HL-60 (cell line): ENCODE data around the gene CRYBB1.

Experiments used
- GABPA ChIP-seq: IDR thresholded peaks from 2 replicates; pipeline ENCODE4 v1.6.1; 2012; ENCODE audit warnings: low read depth
- POLR2AphosphoS5 ChIP-seq: IDR thresholded peaks from 2 replicates; pipeline ENCODE4 v1.6.1; 2012; ENCODE audit warnings: low read depth
- REST ChIP-seq: IDR thresholded peaks from 2 replicates; pipeline ENCODE4 v1.6.1; 2012; ENCODE audit warnings: low read depth; ENCODE audit not compliant: insufficient replicate concordance
- SPI1 ChIP-seq: IDR thresholded peaks from 2 replicates; pipeline ENCODE4 v1.6.1; 2012; ENCODE audit warnings: low read depth, mild to moderate bottlenecking, borderline replicate concordance
- TF ChIP-seq, protein P1 (sequence below): IDR thresholded peaks from one replicate; pipeline ENCODE4 v1.5.1; 2011; ENCODE audit warnings: low read length, control low read depth, inconsistent platforms; ENCODE audit not compliant: insufficient read depth

DNA sequence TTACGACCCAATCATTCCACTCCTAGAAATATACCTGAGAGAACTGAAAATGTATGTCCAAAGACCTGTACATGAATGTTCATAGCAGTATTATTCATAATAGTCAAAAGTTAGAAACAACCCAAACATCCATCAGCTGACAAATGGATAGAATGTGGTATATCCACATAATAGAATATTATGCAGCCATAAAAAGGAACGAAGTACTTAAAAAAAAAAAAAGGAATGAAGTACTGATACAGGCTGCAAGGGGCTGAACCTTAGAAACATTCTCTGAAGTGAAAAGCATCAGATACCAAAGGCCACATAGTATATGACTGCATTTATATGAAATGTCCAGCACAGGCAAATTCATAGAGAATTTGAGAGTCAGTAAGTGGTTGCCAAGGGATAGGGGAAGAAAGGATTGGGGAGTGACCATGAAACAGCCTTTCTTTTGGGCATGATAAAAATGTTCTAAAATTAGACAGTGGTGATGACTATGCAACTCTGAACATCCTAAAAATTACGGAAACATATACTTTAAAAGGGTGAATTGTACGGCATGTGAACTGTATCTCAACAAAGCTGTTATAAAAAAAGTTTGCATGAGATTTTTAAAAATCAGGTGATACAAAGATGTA lies 29.7 kb downstream of the CRYBB1 start:
- no peak for TF ChIP-seq POLR2AphosphoS5
- TF ChIP-seq, protein P1, sequence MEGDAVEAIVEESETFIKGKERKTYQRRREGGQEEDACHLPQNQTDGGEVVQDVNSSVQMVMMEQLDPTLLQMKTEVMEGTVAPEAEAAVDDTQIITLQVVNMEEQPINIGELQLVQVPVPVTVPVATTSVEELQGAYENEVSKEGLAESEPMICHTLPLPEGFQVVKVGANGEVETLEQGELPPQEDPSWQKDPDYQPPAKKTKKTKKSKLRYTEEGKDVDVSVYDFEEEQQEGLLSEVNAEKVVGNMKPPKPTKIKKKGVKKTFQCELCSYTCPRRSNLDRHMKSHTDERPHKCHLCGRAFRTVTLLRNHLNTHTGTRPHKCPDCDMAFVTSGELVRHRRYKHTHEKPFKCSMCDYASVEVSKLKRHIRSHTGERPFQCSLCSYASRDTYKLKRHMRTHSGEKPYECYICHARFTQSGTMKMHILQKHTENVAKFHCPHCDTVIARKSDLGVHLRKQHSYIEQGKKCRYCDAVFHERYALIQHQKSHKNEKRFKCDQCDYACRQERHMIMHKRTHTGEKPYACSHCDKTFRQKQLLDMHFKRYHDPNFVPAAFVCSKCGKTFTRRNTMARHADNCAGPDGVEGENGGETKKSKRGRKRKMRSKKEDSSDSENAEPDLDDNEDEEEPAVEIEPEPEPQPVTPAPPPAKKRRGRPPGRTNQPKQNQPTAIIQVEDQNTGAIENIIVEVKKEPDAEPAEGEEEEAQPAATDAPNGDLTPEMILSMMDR, result no peak
- no peak for TF ChIP-seq REST
- TF ChIP-seq GABPA, result no peak
- TF ChIP-seq SPI1, result no peak
